Smooth muscle cell (in vitro differentiated cells): Measurements from ENCODE around the gene GEMIN7. TPM values are rescaled to one million over a fixed set of nuclear protein-coding genes. Genes with fewer than 3 reads are reported as not detected.

Experiments
- DNase-seq: peaks from one replicate; lab custom pipeline; 2025; ENCODE audit not compliant: unreplicated experiment; lab: John Stamatoyannopoulos, UW
- H2AFZ ChIP-seq: fragments of 200-600 bp; sonication (generic); 2 replicates; pipeline ENCODE4 v1.6.0; 2016; ENCODE audit warnings: antibody characterized with exemption, low read depth, mild to moderate bottlenecking
- H3F3A ChIP-seq: fragments of 200-600 bp; sonication (generic); 2 replicates; pipeline ENCODE4 v1.6.0; 2017; ENCODE audit warnings: antibody characterized with exemption, low read depth
- H3K27ac ChIP-seq: fragments of 200-600 bp; sonication (generic); 2 replicates; pipeline ENCODE4 v1.5.1; 2016; ENCODE audit warnings: low read depth, mild to moderate bottlenecking
- H3K27me3 ChIP-seq: fragments of 200-600 bp; sonication (generic); 2 replicates; pipeline ENCODE4 v1.6.1; 2016; ENCODE audit warnings: low read depth, mild to moderate bottlenecking
- H3K36me3 ChIP-seq: fragments of 200-600 bp; sonication (generic); 2 replicates; pipeline ENCODE4 v1.5.1; 2016; ENCODE audit warnings: low read depth
- H3K4me1 ChIP-seq: fragments of 200-600 bp; sonication (generic); 2 replicates; pipeline ENCODE4 v1.5.1; 2016; ENCODE audit warnings: low read depth
- H3K4me2 ChIP-seq: fragments of 200-600 bp; sonication (generic); 2 replicates; pipeline ENCODE4 v1.6.0; 2016; ENCODE audit warnings: mild to moderate bottlenecking
- H3K4me3 ChIP-seq: fragments of 200-600 bp; sonication (generic); 2 replicates; pipeline ENCODE4 v1.5.1; 2016; ENCODE audit warnings: mild to moderate bottlenecking
- H3K79me2 ChIP-seq: fragments of 200-600 bp; sonication (generic); 2 replicates; pipeline ENCODE4 v1.6.0; 2016; ENCODE audit warnings: low read depth, mild to moderate bottlenecking
- H3K9ac ChIP-seq: fragments of 200-600 bp; sonication (generic); 2 replicates; pipeline ENCODE4 v1.6.0; 2016; ENCODE audit warnings: low read depth
- H3K9me3 ChIP-seq: fragments of 200-600 bp; sonication (generic); replicated peaks from 2 replicates; pipeline ENCODE4 v1.5.1; 2016; ENCODE audit warnings: low read depth
- H4K20me1 ChIP-seq: fragments of 200-600 bp; sonication (generic); 2 replicates; pipeline ENCODE4 v1.6.0; 2016; ENCODE audit warnings: low read depth
- CTCF ChIP-seq: fragments of 200-600 bp; sonication (generic); IDR thresholded peaks from 2 replicates; pipeline ENCODE4 v1.5.1; 2017; ENCODE audit warnings: borderline replicate concordance, mild to moderate bottlenecking, antibody characterized with exemption; ENCODE audit not compliant: insufficient read depth, poor library complexity, severe bottlenecking
- WGBS: methylation state at CpG from one replicate; pipeline ENCODE4 v1.1.7; 2016; ENCODE audit warnings: low lambda C conversion rate; 5-methylcytosine and 5-hydroxymethylcytosine counted together
- polyA plus RNA-seq: library from polyadenylated mRNA; unstranded; fragments of >200 nt; fragmentation: Nextera tagmentation; extraction: Ambion mirVana; gene quantifications from 2 replicates; pipeline ENCODE4 v1.2.1, GENCODE V29; 2016
- total RNA-seq: library from RNA; depleted of rRNA; stranded (reverse); fragments of >200 nt; gene quantifications from 2 replicates; pipeline ENCODE4 v1.2.3, GENCODE V29; 2014

Gene GEMIN7
- total and polyA plus RNA-seq, 2 experiments from 2014 or later, result 50.6 to 67.0 TPM

GRCh38 chr19:45076029-45076850 is 2.8 kb upstream of the GEMIN7 start, which contains the start of gene ZNF296:
ZNF296 (minus strand) TSS chr19:45076478; CDS start chr19:45076373, 105 bp downstream.
- Histone ChIP-seq H3K36me3 (no peaks in the 10 kb centered on the region), H3K9ac (no peak within 1 kb of the TSS), H3K27ac (no peak within 1 kb of the TSS), H3K4me2 (peak within 1 kb of the TSS; percentile 80), H3K9me3 (no peaks in the 10 kb centered on the region), H4K20me1 (no peaks in the 10 kb centered on the region), H3K4me3 (peak within 1 kb of the TSS; percentile 48), H3K79me2 (peaks cover 21% of the 10 kb centered on the region), H3K4me1 (peaks cover 30% of the 10 kb centered on the region), H2AFZ (peak within 1 kb of the TSS; percentile 84), H3F3A (peaks cover 16% of the 10 kb centered on the region), H3K27me3 (no peaks in the 10 kb centered on the region)
- no peak for TF ChIP-seq CTCF
- 4% methylated on average over 33 of the region's 81 CpGs for WGBS
- DNase-seq, result peak; percentile 16

- H3K9me3 ChIP-seq, result no peaks in the 10 kb centered on the region
- peaks cover 16% of the 10 kb centered on the region for H3F3A ChIP-seq
- no peak overlapping the region for H3K9ac ChIP-seq
- peak overlapping the region; percentile 48 for H3K4me3 ChIP-seq
- H3K27me3 ChIP-seq, result no peaks in the 10 kb centered on the region
- H2AFZ ChIP-seq, result peak overlapping the region; percentile 84
- peaks cover 30% of the 10 kb centered on the region for H3K4me1 ChIP-seq
- peaks cover 29% of the 10 kb centered on the region for H3K79me2 ChIP-seq
- TF ChIP-seq CTCF, result no peak
- 81% methylated on average over 15 of the region's 15 CpGs for WGBS
- peaks cover 2% of the 10 kb centered on the region for H4K20me1 ChIP-seq
- H3K27ac ChIP-seq, result no peak overlapping the region
- DNase-seq, result no peak
- H3K36me3 ChIP-seq, result no peaks in the 10 kb centered on the region
- peak overlapping the region; percentile 80 for H3K4me2 ChIP-seq
Measured at GRCh38 chr19:45076851-45077730, 2.0 kb upstream of the GEMIN7 start.

GRCh38 chr19:45078390-45079062 is 534 bp upstream of the GEMIN7 start:
- no peak for DNase-seq
- no peaks in the 10 kb centered on the region for H3K27me3 ChIP-seq
- TF ChIP-seq CTCF, result no peak
- peaks cover 30% of the 10 kb centered on the region for H3K4me1 ChIP-seq
- peaks cover 16% of the 10 kb centered on the region for H3F3A ChIP-seq
- peaks cover 5% of the 10 kb centered on the region for H4K20me1 ChIP-seq
- peak overlapping the region; percentile 92 for H3K4me2 ChIP-seq
- no peaks in the 10 kb centered on the region for H3K9me3 ChIP-seq
- H3K79me2 ChIP-seq, result peaks cover 44% of the 10 kb centered on the region
- peak overlapping the region; percentile 88 for H3K9ac ChIP-seq
- H2AFZ ChIP-seq, result peak overlapping the region; percentile 94
- WGBS, result 63% methylated on average over 10 of the region's 10 CpGs
- no peak overlapping the region for H3K27ac ChIP-seq
- peak overlapping the region; percentile 96 for H3K4me3 ChIP-seq
- no peaks in the 10 kb centered on the region for H3K36me3 ChIP-seq
